Measurements from ENCODE around the gene SCP2D1. TPM values are rescaled to one million over a fixed set of nuclear protein-coding genes. Genes with fewer than 3 reads are reported as not detected.

Gene SCP2D1
- total and polyA plus RNA-seq, 2 experiments from 2014 or later = not detected

DNA sequence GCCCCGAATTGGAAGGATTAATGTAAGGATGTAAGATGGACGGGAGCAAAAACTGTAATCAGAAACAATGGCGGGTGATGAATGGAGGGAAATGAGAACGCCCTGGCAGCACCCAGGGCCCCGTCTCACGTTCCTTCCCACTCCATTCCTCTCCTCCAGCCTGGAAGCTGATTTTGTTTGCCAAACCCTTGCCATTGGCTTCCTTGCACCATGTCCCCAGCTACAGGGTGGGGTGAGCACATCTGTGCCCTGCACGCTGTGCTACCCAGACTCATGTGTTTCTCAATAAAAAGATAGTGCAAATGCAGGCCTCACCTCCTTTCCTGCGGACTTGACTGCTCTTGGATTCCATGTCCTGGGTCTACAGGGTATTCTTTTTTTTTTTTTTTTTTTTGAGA lies 26.7 kb downstream of the SCP2D1 start (continued):
- no peak for TF ChIP-seq REST (IDR thresholded peaks at IDR 0.05; ENCODE audit: unreplicated experiment)
- TF ChIP-seq ZNF114 (CRISPR knock-in tag; IDR thresholded peaks at IDR 0.05) = no peak
- no peak for TF ChIP-seq NANOG (IDR thresholded peaks at IDR 0.05; ENCODE audit: borderline replicate concordance)

DNA sequence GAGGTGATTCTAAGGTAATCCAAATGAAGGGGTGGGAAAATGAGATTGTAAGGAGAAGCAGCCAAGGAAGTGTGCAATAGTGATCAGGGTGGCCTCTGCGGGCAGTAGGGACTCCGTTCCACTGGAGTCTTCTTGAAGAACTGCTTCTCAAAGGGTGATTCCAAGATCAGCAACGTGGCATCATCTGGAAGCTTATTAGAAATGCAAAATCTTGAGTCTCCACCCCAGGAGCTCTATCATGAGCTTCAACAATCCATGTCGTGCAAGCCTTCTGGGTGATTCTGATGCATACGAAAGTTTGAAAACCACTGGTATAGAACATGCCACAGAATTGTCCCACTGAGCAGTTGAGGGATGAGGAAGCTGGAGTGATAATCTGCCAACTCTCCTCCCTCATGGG lies 31.4 kb downstream of the SCP2D1 start:
- H3K27me3 Mint-ChIP-seq (ENCODE audit: insufficient read depth, low read depth, poor library complexity) = peaks cover 5% of the 10 kb centered on the region
- Histone ChIP-seq H2AFZ (no peak overlapping the region), H3K4me1 (ENCODE audit: insufficient read depth) (no peaks in the 10 kb centered on the region), H3F3A (replicated peaks; ENCODE audit: low read depth) (no peaks in the 10 kb centered on the region), H3K4me3 (no peak overlapping the region), H3K27me3 (ENCODE audit: insufficient read depth) (no peaks in the 10 kb centered on the region), H3K79me2 (replicated peaks; ENCODE audit: insufficient read depth) (no peaks in the 10 kb centered on the region), H3K36me3 (ENCODE audit: insufficient read depth) (no peaks in the 10 kb centered on the region), H4K20me1 (replicated peaks; ENCODE audit: insufficient read depth) (no peaks in the 10 kb centered on the region), H3K4me2 (no peak overlapping the region), H3K9me2 (ENCODE audit: insufficient read depth) (peaks cover 10% of the 10 kb centered on the region), H3K27ac (ENCODE audit: low read depth) (no peak overlapping the region)
- H3K4me1 Mint-ChIP-seq = no peaks in the 10 kb centered on the region
- DNase-seq (ENCODE audit: low spot score) (no peak), ATAC-seq (no peak)
- TF ChIP-seq CREB1 (CRISPR knock-in tag; IDR thresholded peaks at IDR 0.05; ENCODE audit: low read depth) (no peak), CTCF (conservative IDR thresholded peaks at IDR 0.05; ENCODE audit: low read depth in 2 of 2) (no peak), JUNB (IDR thresholded peaks at IDR 0.05; ENCODE audit: unreplicated experiment) (no peak), ZNF331 (CRISPR knock-in tag; IDR thresholded peaks at IDR 0.05; ENCODE audit: low read depth) (no peak), EZH2phosphoT487 (IDR thresholded peaks at IDR 0.05; ENCODE audit: unreplicated experiment) (no peak)
- H3K36me3 Mint-ChIP-seq (ENCODE audit: low read depth) = no peaks in the 10 kb centered on the region
- H3K4me3 Mint-ChIP-seq = no peak overlapping the region
- H3K9me3 Mint-ChIP-seq = no peaks in the 10 kb centered on the region
- no peak overlapping the region for H3K27ac Mint-ChIP-seq

DNA sequence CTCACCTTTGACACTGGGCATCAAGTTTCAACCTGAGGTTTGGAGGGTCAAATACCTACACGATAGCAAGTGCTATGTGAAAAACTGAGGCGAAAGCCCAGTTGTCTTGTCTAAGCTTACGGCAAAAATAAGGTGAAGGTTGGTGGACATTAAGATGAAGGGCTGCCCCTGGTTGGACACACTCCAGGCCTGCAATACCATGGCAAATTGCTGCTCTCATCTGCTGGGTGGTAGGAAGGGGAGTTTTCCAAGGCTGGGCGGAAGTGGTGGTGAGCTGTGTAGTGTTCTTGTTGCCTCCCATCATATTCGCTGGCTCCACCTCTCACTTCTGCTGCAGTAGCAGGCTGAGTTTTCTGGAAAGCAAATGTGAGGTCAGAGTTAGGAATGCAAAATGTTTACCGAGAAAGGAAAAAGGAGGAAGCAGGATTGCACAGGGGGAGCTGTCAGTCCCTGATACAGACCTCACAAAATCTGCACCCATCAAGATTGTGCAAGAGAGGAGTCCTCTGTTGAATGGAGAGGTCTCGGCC lies 33.7 kb downstream of the SCP2D1 start:
- no peak overlapping the region for H3K4me3 ChIP-seq
- peaks cover 9% of the 10 kb centered on the region for H3K9me2 ChIP-seq (ENCODE audit: insufficient read depth)
- no peaks in the 10 kb centered on the region; the same call in 2 of the 3 replicates for H3K9me3 Mint-ChIP-seq
- H3K79me2 ChIP-seq (replicated peaks; ENCODE audit: insufficient read depth) = no peaks in the 10 kb centered on the region
- H3K4me1 ChIP-seq (ENCODE audit: insufficient read depth) = 0 out of 2 replicates have a peak, but pooled peaks cover 3% of the 10 kb centered on the region
- H3K4me3 Mint-ChIP-seq = no peak overlapping the region
- no peaks in the 10 kb centered on the region for H3K36me3 Mint-ChIP-seq (ENCODE audit: low read depth)
- H4K20me1 ChIP-seq (replicated peaks; ENCODE audit: insufficient read depth) = no peaks in the 10 kb centered on the region
- H3K4me1 Mint-ChIP-seq = peaks cover 10% of the 10 kb centered on the region
- H3K36me3 ChIP-seq (ENCODE audit: insufficient read depth) = no peaks in the 10 kb centered on the region
- peaks cover 8% of the 10 kb centered on the region for H3K27me3 Mint-ChIP-seq (ENCODE audit: insufficient read depth, low read depth, poor library complexity)
- ATAC-seq (no peak), DNase-seq (ENCODE audit: low spot score) (no peak)
- H3K4me2 ChIP-seq = no peak overlapping the region
- no peak overlapping the region for H3K27ac Mint-ChIP-seq
- H3F3A ChIP-seq (replicated peaks; ENCODE audit: low read depth) = no peaks in the 10 kb centered on the region
- H3K27ac ChIP-seq (ENCODE audit: low read depth) = no peak overlapping the region
- H3K27me3 ChIP-seq (ENCODE audit: insufficient read depth) = no peaks in the 10 kb centered on the region
- no peak overlapping the region for H2AFZ ChIP-seq
- no peak for TF ChIP-seq CTCF (conservative IDR thresholded peaks at IDR 0.05; ENCODE audit: low read depth in 2 of 2)
- TF ChIP-seq CREB1 (CRISPR knock-in tag; IDR thresholded peaks at IDR 0.05; ENCODE audit: low read depth) = no peak
- no peak for TF ChIP-seq EZH2 (IDR thresholded peaks at IDR 0.05; ENCODE audit: low read depth, unreplicated experiment)
- TF ChIP-seq, protein P1, sequence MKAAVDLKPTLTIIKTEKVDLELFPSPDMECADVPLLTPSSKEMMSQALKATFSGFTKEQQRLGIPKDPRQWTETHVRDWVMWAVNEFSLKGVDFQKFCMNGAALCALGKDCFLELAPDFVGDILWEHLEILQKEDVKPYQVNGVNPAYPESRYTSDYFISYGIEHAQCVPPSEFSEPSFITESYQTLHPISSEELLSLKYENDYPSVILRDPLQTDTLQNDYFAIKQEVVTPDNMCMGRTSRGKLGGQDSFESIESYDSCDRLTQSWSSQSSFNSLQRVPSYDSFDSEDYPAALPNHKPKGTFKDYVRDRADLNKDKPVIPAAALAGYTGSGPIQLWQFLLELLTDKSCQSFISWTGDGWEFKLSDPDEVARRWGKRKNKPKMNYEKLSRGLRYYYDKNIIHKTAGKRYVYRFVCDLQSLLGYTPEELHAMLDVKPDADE (IDR thresholded peaks at IDR 0.05) = no peak
- TF ChIP-seq EZH2phosphoT487 (IDR thresholded peaks at IDR 0.05; ENCODE audit: unreplicated experiment) = no peak
- no peak for TF ChIP-seq STAT1 (IDR thresholded peaks at IDR 0.05; ENCODE audit: unreplicated experiment)

All from GM23338 (cell line).